Testis (tissue), 3 donors: Measurements from ENCODE around the gene FOXN3. TPM values are rescaled to one million over a fixed set of nuclear protein-coding genes. Genes with fewer than 3 reads are reported as not detected.

Experiments
- DNase-seq: peaks from one replicate; pipeline ENCODE4 v3.0.0-alpha.2; 2019
- H3K27ac ChIP-seq, 2 donors: fragments of 200-600 bp; sonication (generic); one replicate each; pipeline ENCODE4 v1.5.1; 2019
- H3K27me3 ChIP-seq: fragments of 200-600 bp; sonication (generic); one replicate; pipeline ENCODE4 v1.5.1; 2019
- H3K36me3 ChIP-seq: fragments of 200-600 bp; sonication (generic); one replicate; pipeline ENCODE4 v1.5.1; 2017; ENCODE audit warnings: low read depth; ENCODE audit errors: missing control alignments
- H3K4me1 ChIP-seq: fragments of 200-600 bp; sonication (generic); one replicate; pipeline ENCODE4 v1.5.1; 2019
- H3K4me3 ChIP-seq, 2 donors: fragments of 200-600 bp; sonication (generic); one replicate each; pipeline ENCODE4 v1.5.1; 2017 to 2019
- H3K9me3 ChIP-seq: fragments of 200-600 bp; sonication (generic); one replicate; pipeline ENCODE4 v1.5.1; 2017
- CTCF ChIP-seq, 3 experiments: fragments of 450-650 bp in 2 of 3; fragments of 200-600 bp in 1 of 3; sonication (generic) in 1 of 3; IDR thresholded peaks; one replicate each; pipeline ENCODE4 v1.5.1; 2016 to 2019; ENCODE audit warnings: antibody characterized with exemption in 3 of 3, mild to moderate bottlenecking in 2 of 3, moderate library complexity in 1 of 3
- POLR2A ChIP-seq: fragments of 450-650 bp; IDR thresholded peaks from one replicate; pipeline ENCODE4 v1.6.1; 2017; ENCODE audit warnings: antibody characterized with exemption, mild to moderate bottlenecking, moderate library complexity
- WGBS, 2 donors: methylation state at CpG; one replicate each; pipeline ENCODE4 v1.1.5; 2018; 5-methylcytosine and 5-hydroxymethylcytosine counted together
- intact Hi-C: fragments of 100-400 bp; cut with DNase I; formaldehyde crosslinking; loops from one replicate; pipeline ENCODE4 v1.15.1; 2023; ENCODE audit warnings: low total_unique reads
- polyA plus RNA-seq: library from polyadenylated mRNA; stranded (reverse); fragments of 350-450 nt; fragmentation: Illumina TruSeq; extraction: RNeasy Lipid Tissue Mini Kit (QIAGEN cat#74804); gene quantifications from one replicate; pipeline ENCODE4 v1.2.3, GENCODE V29; 2014; ENCODE audit warnings: low read depth, low replicate concordance; ENCODE audit not compliant: insufficient read depth
- total RNA-seq, 2 donors: library from RNA; depleted of rRNA; stranded (reverse); fragments of >200 nt; gene quantifications; one replicate each; pipeline ENCODE4 v1.2.3, GENCODE V29; 2016

The FOXN3 gene
- total and polyA plus RNA-seq, 3 donors from 2014 or later: 40.7 to 103 (median 100) TPM

- Histone ChIP-seq H3K27me3 (no peaks in the 10 kb centered on the region), H3K36me3 (no peaks in the 10 kb centered on the region), H3K4me3 (no peak overlapping the region), H3K9me3 (no peaks in the 10 kb centered on the region), H3K27ac (peak overlapping the region in 1 of 2 donors; percentile 39), H3K4me1 (peaks cover 15% of the 10 kb centered on the region)
- no peak for DNase-seq
- 91 to 93% methylated on average over 13 of the region's 13 CpGs for WGBS, 2 donors
- intact Hi-C loops: no loop called here
- TF ChIP-seq POLR2A: no peak
- no peak for TF ChIP-seq CTCF (IDR thresholded peaks at IDR 0.05)
These were observed 237.1 kb downstream of the FOXN3 start for GRCh38 chr14:89179891-89180404.

GRCh38 chr14:89178800-89179535 lies 238.1 kb downstream of the FOXN3 start:
- Histone ChIP-seq H3K36me3 (no peaks in the 10 kb centered on the region), H3K4me3 (no peak overlapping the region), H3K27ac (peak overlapping the region; percentile 15 to 39), H3K4me1 (peaks cover 15% of the 10 kb centered on the region), H3K9me3 (no peaks in the 10 kb centered on the region), H3K27me3 (no peaks in the 10 kb centered on the region)
- no peak for TF ChIP-seq CTCF (IDR thresholded peaks at IDR 0.05)
- no peak for TF ChIP-seq POLR2A
- DNase-seq: peak; percentile 44
- intact Hi-C loops: no loop called here
- 53 to 60% methylated on average over 7 of the region's 7 CpGs for WGBS, 2 donors

- no peak for TF ChIP-seq CTCF (IDR thresholded peaks at IDR 0.05)
- no peak for TF ChIP-seq POLR2A
- H3K4me1 ChIP-seq: peaks cover 15% of the 10 kb centered on the region
- no peak overlapping the region for H3K4me3 ChIP-seq
- no peaks in the 10 kb centered on the region for H3K27me3 ChIP-seq
- peak overlapping the region; percentile 10 to 15 for H3K27ac ChIP-seq
- no peaks in the 10 kb centered on the region for H3K36me3 ChIP-seq
- intact Hi-C loops: no loop called here
- 73 to 86% methylated on average over 2 of the region's 2 CpGs for WGBS, 2 donors
- no peak for DNase-seq
- no peaks in the 10 kb centered on the region for H3K9me3 ChIP-seq
These were observed 238.7 kb downstream of the FOXN3 start for GRCh38 chr14:89178376-89178775.

GRCh38 chr14:89175881-89176799 lies 240.9 kb downstream of the FOXN3 start:
- intact Hi-C loops: no loop called here
- Histone ChIP-seq H3K4me1 (peaks cover 15% of the 10 kb centered on the region), H3K9me3 (no peaks in the 10 kb centered on the region), H3K27me3 (no peaks in the 10 kb centered on the region), H3K36me3 (no peaks in the 10 kb centered on the region), H3K4me3 (no peak overlapping the region), H3K27ac (peak overlapping the region in 1 of 2 donors; percentile 17)
- TF ChIP-seq POLR2A (no peak), CTCF (IDR thresholded peaks at IDR 0.05) (no peak)
- DNase-seq: peak; percentile 51
- WGBS, 2 donors: 75 to 78% methylated on average over 8 of the region's 8 CpGs
